H9 (cell line): Measurements from ENCODE around the gene CDKAL1. TPM values are rescaled to one million over a fixed set of nuclear protein-coding genes. Genes with fewer than 3 reads are reported as not detected.

Experiments
- DNase-seq: peaks from one replicate; pipeline ENCODE4 v3.0.0-alpha.2; 2017
- H2AFZ ChIP-seq: one replicate; pipeline ENCODE4 v1.6.1; 2013; ENCODE audit warnings: mild to moderate bottlenecking, low read length, control low read depth, moderate library complexity
- H2AK5ac ChIP-seq: 2 replicates; pipeline ENCODE4 v1.6.1; 2013; ENCODE audit warnings: low read length, control low read depth, mixed read lengths; ENCODE audit not compliant: insufficient read length
- H2BK120ac ChIP-seq: one replicate; pipeline ENCODE4 v1.6.1; 2013; ENCODE audit warnings: low read depth, mild to moderate bottlenecking, low read length, control low read depth, inconsistent platforms; ENCODE audit not compliant: poor library complexity, severe bottlenecking
- H2BK12ac ChIP-seq: 2 replicates; pipeline ENCODE4 v1.6.1; 2013; ENCODE audit warnings: low read length, control low read depth, mixed read lengths, low read depth; ENCODE audit not compliant: insufficient read length
- H2BK15ac ChIP-seq: 2 replicates; pipeline ENCODE4 v1.6.1; 2013; ENCODE audit warnings: low read depth, low read length, control low read depth
- H2BK20ac ChIP-seq: one replicate; pipeline ENCODE4 v1.6.1; 2013; ENCODE audit warnings: low read depth, mild to moderate bottlenecking, low read length, control low read depth, inconsistent platforms; ENCODE audit not compliant: poor library complexity, severe bottlenecking
- H2BK5ac ChIP-seq: 2 replicates; pipeline ENCODE4 v1.6.1; 2013; ENCODE audit warnings: low read length, control low read depth, mixed read lengths; ENCODE audit not compliant: insufficient read length
- H3K14ac ChIP-seq: 2 replicates; pipeline ENCODE4 v1.6.1; 2013; ENCODE audit warnings: low read length, control low read depth; ENCODE audit not compliant: insufficient read depth
- H3K18ac ChIP-seq: 2 replicates; pipeline ENCODE4 v1.6.1; 2013; ENCODE audit warnings: low read depth, mild to moderate bottlenecking, mixed read lengths, low read length, control low read depth; ENCODE audit not compliant: insufficient read length
- H3K23ac ChIP-seq: 2 replicates; pipeline ENCODE4 v1.6.1; 2013; ENCODE audit warnings: low read length, control low read depth, mixed read lengths, low read depth; ENCODE audit not compliant: insufficient read length
- H3K23me2 ChIP-seq: 2 replicates; pipeline ENCODE4 v1.6.1; 2013; ENCODE audit warnings: low read depth, mild to moderate bottlenecking, mixed read lengths, low read length, control low read depth; ENCODE audit not compliant: insufficient read length, poor library complexity, severe bottlenecking
- H3K27ac ChIP-seq: 2 replicates; pipeline ENCODE4 v1.5.1; 2013; ENCODE audit warnings: low read length, control low read depth, mixed read lengths, low read depth; ENCODE audit not compliant: insufficient read length
- H3K27me3 ChIP-seq: 2 replicates; pipeline ENCODE4 v1.6.1; 2013; ENCODE audit warnings: low read length, control low read depth, inconsistent platforms; ENCODE audit not compliant: insufficient read depth
- H3K4ac ChIP-seq: 2 replicates; pipeline ENCODE4 v1.6.1; 2013; ENCODE audit warnings: low read depth, mild to moderate bottlenecking, control low read depth, inconsistent platforms, low read length, moderate library complexity
- H3K4me1 ChIP-seq: 2 replicates; pipeline ENCODE4 v1.6.1; 2013; ENCODE audit warnings: low read length, control low read depth, inconsistent platforms; ENCODE audit not compliant: insufficient read depth
- H3K4me2 ChIP-seq: 2 replicates; pipeline ENCODE4 v1.6.1; 2013; ENCODE audit warnings: low read length, control low read depth, mixed read lengths; ENCODE audit not compliant: insufficient read length, insufficient read depth
- H3K56ac ChIP-seq: 2 replicates; pipeline ENCODE4 v1.6.1; 2013; ENCODE audit warnings: low read depth, mild to moderate bottlenecking, mixed read lengths, low read length, control low read depth; ENCODE audit not compliant: insufficient read length
- H3K79me1 ChIP-seq: 2 replicates; pipeline ENCODE4 v1.6.1; 2013; ENCODE audit warnings: low read depth, mild to moderate bottlenecking, moderate library complexity, low read length, control low read depth, inconsistent platforms; ENCODE audit not compliant: insufficient read depth, poor library complexity, severe bottlenecking
- H3K79me2 ChIP-seq: 2 replicates; pipeline ENCODE4 v1.6.1; 2013; ENCODE audit warnings: low read length, control low read depth, inconsistent platforms; ENCODE audit not compliant: insufficient read depth
- H3K9ac ChIP-seq: 2 replicates; pipeline ENCODE4 v1.6.1; 2013; ENCODE audit warnings: low read length, control low read depth, mixed read lengths; ENCODE audit not compliant: insufficient read length; ENCODE audit errors: extremely low read depth
- H3K9me3 ChIP-seq: one replicate; pipeline ENCODE4 v1.6.1; 2013; ENCODE audit warnings: low read depth, low read length, inconsistent platforms; ENCODE audit not compliant: control insufficient read depth
- H3T11ph ChIP-seq: one replicate; pipeline ENCODE4 v1.6.1; 2013; ENCODE audit warnings: mild to moderate bottlenecking, low read length, control low read depth, inconsistent platforms
- H4K20me1 ChIP-seq: one replicate; pipeline ENCODE4 v1.6.1; 2013; ENCODE audit not compliant: control insufficient read depth, insufficient read length, insufficient read depth
- H4K5ac ChIP-seq: 2 replicates; pipeline ENCODE4 v1.6.1; 2013; ENCODE audit warnings: low read depth, mild to moderate bottlenecking, mixed read lengths, low read length, control low read depth; ENCODE audit not compliant: insufficient read length
- H4K8ac ChIP-seq: replicated peaks from 2 replicates; pipeline ENCODE4 v1.6.1; 2013; ENCODE audit warnings: low read length, control low read depth, mixed read lengths, low read depth; ENCODE audit not compliant: insufficient read length
- H4K91ac ChIP-seq: 2 replicates; pipeline ENCODE4 v1.6.1; 2013; ENCODE audit warnings: low read depth, mild to moderate bottlenecking, moderate library complexity, mixed read lengths, low read length, control low read depth; ENCODE audit not compliant: insufficient read length
- H3K27ac Mint-ChIP-seq, 3 experiments: 2 replicates in 2 of 3; 3 replicates in 1 of 3; pipeline ENCODE4 v1.8.0; 2020 to 2021; ENCODE audit warnings: mixed read lengths in 3 of 3, mild to moderate bottlenecking in 1 of 3, moderate library complexity in 1 of 3
- H3K27me3 Mint-ChIP-seq: 2 replicates; pipeline ENCODE4 v1.8.0; 2021; ENCODE audit warnings: low read depth, mild to moderate bottlenecking, moderate library complexity, mixed read lengths
- H3K36me3 Mint-ChIP-seq, 3 experiments: 2 replicates in 2 of 3; 3 replicates in 1 of 3; pipeline ENCODE4 v1.8.0; 2020 to 2021; ENCODE audit warnings: low read depth in 3 of 3, mixed read lengths in 3 of 3; ENCODE audit not compliant: insufficient read depth in 1 of 3
- H3K4me1 Mint-ChIP-seq, 2 experiments: 2 replicates each; pipeline ENCODE4 v1.8.0; 2020; ENCODE audit warnings: mixed read lengths in 2 of 2
- H3K4me3 Mint-ChIP-seq, 2 experiments: 2 replicates in 1 of 2; 3 replicates in 1 of 2; pipeline ENCODE4 v1.8.0; 2020 to 2021; ENCODE audit warnings: mild to moderate bottlenecking in 2 of 2, mixed read lengths in 2 of 2, moderate library complexity in 1 of 2
- H3K9me3 Mint-ChIP-seq, 2 experiments: 2 replicates in 1 of 2; 3 replicates in 1 of 2; pipeline ENCODE4 v1.8.0; 2020; ENCODE audit warnings: mild to moderate bottlenecking in 2 of 2, mixed read lengths in 2 of 2, moderate library complexity in 1 of 2
- WGBS: extraction: QIAGEN DNeasy Blood & Tissue Kit; methylation state at CpG from one replicate; pipeline ENCODE4 v1.1.7; 2013; ENCODE audit warnings: missing lambda C conversion rate, low lambda C conversion rate, mixed read lengths; ENCODE audit not compliant: insufficient read length; ENCODE audit errors: extremely low coverage; 5-methylcytosine and 5-hydroxymethylcytosine counted together
- total RNA-seq: library from RNA; stranded (reverse); gene quantifications from 2 replicates; pipeline ENCODE4 v1.2.1, GENCODE V29; 2021
- TF ChIP-seq, protein P1 (sequence below): fragments of 200-600 bp; sonication (generic); conservative IDR thresholded peaks from 3 replicates; pipeline ENCODE4 v1.8.0; 2021; ENCODE audit warnings: antibody characterized with exemption, mild to moderate bottlenecking

The CDKAL1 gene
- total RNA-seq, 1 experiment from 2014 or later: 23.0 TPM

DNA sequence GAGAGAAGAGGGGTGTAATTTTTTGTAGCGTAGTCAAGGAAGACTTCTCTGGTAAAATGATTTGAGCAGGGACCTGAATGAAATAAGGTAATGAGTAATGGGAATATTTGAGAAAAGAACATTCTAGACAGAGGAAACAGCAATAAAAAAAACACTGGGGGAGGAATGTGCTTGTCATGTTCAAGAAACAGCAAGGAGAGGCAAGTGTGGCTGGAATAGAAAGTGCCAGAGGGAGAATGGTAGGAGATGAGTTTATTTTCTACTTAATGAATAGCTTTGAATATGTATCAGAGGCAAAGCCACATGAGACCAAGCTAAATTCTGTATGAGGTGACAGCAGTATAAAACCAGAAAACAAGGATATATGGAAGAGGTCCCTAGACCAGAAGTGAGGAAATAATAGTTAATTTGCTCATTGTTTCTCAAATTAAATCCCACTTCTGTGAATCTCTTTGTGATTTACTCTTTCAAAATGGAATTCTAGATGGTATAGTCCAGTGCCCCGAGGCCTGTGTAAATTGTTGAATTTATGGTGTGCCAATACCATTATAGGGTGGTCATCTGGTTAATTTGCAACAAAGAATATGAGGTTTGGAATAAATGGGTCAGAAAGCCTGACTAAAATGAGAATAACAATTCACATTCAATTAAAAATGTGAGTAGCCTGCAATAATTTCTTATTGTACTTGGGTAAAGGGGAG, 170.2 kb downstream of the CDKAL1 start:
- Histone ChIP-seq H2AK5ac (no peak overlapping the region), H3K4me1 (peaks cover 2% of the 10 kb centered on the region), H2AFZ (no peak overlapping the region), H3K79me1 (no peaks in the 10 kb centered on the region), H4K20me1 (no peaks in the 10 kb centered on the region), H2BK120ac (no peak overlapping the region), H2BK5ac (no peak overlapping the region), H2BK20ac (no peak overlapping the region), H3K14ac (no peak overlapping the region), H3K4ac (no peak overlapping the region), H3T11ph (no peak overlapping the region), H3K27ac (no peak overlapping the region), H3K79me2 (no peaks in the 10 kb centered on the region), H2BK12ac (no peak overlapping the region), H3K56ac (no peak overlapping the region), H4K91ac (no peak overlapping the region), H3K9me3 (no peaks in the 10 kb centered on the region), H4K5ac (no peak overlapping the region), H3K27me3 (no peaks in the 10 kb centered on the region), H3K9ac (no peak overlapping the region), H3K4me2 (no peak overlapping the region), H2BK15ac (no peak overlapping the region), H3K23ac (no peak overlapping the region), H3K18ac (no peak overlapping the region), H4K8ac (no peak overlapping the region), H3K23me2 (no peaks in the 10 kb centered on the region)
- peak overlapping the region in 1 of 3 experiments; percentile 38; a peak in 3 of 7 replicates for H3K27ac Mint-ChIP-seq
- H3K4me3 Mint-ChIP-seq: no peak overlapping the region
- H3K4me1 Mint-ChIP-seq: peaks cover 27 to 52% of the 10 kb centered on the region in 2 experiments
- no CpG with 5 or more reads among the region's 2 CpGs for WGBS
- no peaks in the 10 kb centered on the region for H3K9me3 Mint-ChIP-seq
- TF ChIP-seq, protein P1, sequence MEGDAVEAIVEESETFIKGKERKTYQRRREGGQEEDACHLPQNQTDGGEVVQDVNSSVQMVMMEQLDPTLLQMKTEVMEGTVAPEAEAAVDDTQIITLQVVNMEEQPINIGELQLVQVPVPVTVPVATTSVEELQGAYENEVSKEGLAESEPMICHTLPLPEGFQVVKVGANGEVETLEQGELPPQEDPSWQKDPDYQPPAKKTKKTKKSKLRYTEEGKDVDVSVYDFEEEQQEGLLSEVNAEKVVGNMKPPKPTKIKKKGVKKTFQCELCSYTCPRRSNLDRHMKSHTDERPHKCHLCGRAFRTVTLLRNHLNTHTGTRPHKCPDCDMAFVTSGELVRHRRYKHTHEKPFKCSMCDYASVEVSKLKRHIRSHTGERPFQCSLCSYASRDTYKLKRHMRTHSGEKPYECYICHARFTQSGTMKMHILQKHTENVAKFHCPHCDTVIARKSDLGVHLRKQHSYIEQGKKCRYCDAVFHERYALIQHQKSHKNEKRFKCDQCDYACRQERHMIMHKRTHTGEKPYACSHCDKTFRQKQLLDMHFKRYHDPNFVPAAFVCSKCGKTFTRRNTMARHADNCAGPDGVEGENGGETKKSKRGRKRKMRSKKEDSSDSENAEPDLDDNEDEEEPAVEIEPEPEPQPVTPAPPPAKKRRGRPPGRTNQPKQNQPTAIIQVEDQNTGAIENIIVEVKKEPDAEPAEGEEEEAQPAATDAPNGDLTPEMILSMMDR: no peak
- DNase-seq: no peak
- H3K36me3 Mint-ChIP-seq: no peaks in the 10 kb centered on the region
- no peaks in the 10 kb centered on the region for H3K27me3 Mint-ChIP-seq
